Suprapubic skin (tissue), 4 donors: ENCODE measurements around the gene TMEM8B.

ENCODE experiments used
- CTCF ChIP-seq, 2 donors: fragments of 200-600 bp in 1 of 2; fragments of 450-650 bp in 1 of 2; sonication (generic) in 1 of 2; IDR thresholded peaks; one replicate each; pipeline ENCODE4 v1.5.1; 2016 to 2019; ENCODE audit warnings: antibody characterized with exemption in 2 of 2, mild to moderate bottlenecking in 1 of 2, moderate library complexity in 1 of 2
- EP300 ChIP-seq: sonication (generic); formaldehyde crosslinking; IDR thresholded peaks from one replicate; pipeline ENCODE4 v1.6.1; 2017; ENCODE audit warnings: antibody characterized with exemption
- POLR2AphosphoS5 ChIP-seq, 3 donors: sonication (generic); formaldehyde crosslinking; IDR thresholded peaks; one replicate each; pipeline ENCODE4 v1.6.1; 2017; ENCODE audit warnings: antibody characterized with exemption in 3 of 3

GRCh38 chr9:35818341-35818740 is 10.7 kb upstream of the TMEM8B start:
- TF ChIP-seq EP300 (no peak), CTCF (IDR thresholded peaks at IDR 0.05) (no peak), POLR2AphosphoS5 (IDR thresholded peaks at IDR 0.05) (no peak)
